ENCODE results near the gene SIAH2. TPM values are rescaled to one million over a fixed set of nuclear protein-coding genes. Genes with fewer than 3 reads are reported as not detected.

SIAH2 gene
- total RNA-seq, 6 donors from 2014 or later: 17.6 to 45.0 (median 31.7) TPM

DNA sequence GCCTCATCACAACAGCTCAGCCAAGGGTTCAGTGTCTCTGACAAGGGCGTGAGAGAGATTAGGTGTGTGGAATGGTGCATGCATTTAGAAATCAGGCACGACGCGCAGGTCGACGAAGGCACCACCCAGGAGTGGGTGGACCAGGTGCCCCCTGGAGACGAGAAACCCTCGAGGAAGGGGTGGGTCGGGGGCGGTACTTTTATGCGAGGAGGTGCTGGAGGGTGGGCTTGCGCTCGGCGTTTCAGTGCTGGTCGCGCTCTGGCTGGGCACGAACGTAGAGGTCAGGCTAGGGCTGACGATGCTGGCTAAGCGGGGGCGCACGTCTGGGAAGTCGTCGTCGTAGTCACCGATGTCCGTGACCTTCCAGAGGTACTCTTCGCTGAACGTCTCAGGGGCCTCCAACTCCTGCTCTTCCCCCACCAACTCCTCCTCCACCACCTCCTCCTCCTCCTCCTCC, 59.6 kb downstream of the SIAH2 start:
- Histone ChIP-seq H3K9me3 (no peaks in the 10 kb centered on the region), H3K4me1 (peaks cover 5 to 15% (median 11%) of the 10 kb centered on the region in 4 donors), H3K36me3 (no peaks in the 10 kb centered on the region), H3K27ac (peak overlapping the region; percentile 80 to 88 (median 86)), H3K27me3 (no peaks in the 10 kb centered on the region), H3K4me3 (peak overlapping the region; percentile 12 to 69 (median 61))
- DNase-seq: peak; percentile 27 to 85
- ATAC-seq (ENCODE audit: low FRiP score in 2 of 2): peak in 1 of 2 donors; percentile 67
- TF ChIP-seq EP300 (IDR thresholded peaks at IDR 0.05) (no peak), POLR2A (IDR thresholded peaks at IDR 0.05) (no peak), CTCF (IDR thresholded peaks at IDR 0.05) (no peak), POLR2AphosphoS5 (IDR thresholded peaks at IDR 0.05) (no peak)
- WGBS, 2 donors: 5 to 6% methylated on average over 24 to 28 of the region's 29 CpGs

DNA sequence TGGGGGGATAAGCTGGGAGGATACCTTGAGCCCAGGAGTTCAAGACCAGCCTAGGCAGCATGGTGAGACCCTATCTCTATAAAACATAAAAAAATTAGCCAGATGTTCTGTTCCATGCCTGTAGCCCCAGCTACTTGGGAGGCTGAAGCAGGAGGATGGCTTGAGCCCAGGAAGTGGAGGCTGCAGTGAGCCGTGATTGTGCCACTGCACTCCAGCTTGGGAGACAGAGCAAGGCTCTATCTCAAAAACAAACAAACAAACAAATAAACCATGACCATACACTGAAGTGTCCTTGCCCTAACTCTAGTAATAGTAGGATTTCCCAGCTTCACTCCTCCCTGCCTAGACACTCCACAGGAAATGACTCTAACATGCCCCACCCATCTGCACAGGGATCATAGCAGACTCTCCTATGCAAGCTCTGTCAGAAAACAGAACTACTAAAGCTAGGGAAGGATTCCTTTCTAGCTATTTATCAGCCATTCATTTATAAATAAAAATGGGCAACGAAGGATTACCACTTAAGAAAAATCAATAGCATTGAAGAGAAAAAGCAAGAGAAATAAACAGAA, 63.8 kb downstream of the SIAH2 start:
- peaks cover under 1 to 6% (median 4%) of the 10 kb centered on the region in 4 donors for H3K4me1 ChIP-seq
- no peaks in the 10 kb centered on the region for H3K9me3 ChIP-seq
- H3K27me3 ChIP-seq: no peaks in the 10 kb centered on the region
- no peak overlapping the region for H3K4me3 ChIP-seq
- 73 to 81% methylated on average over 2 of the region's 2 CpGs for WGBS, 2 donors
- H3K27ac ChIP-seq: no peak overlapping the region
- DNase-seq (no peak), ATAC-seq (ENCODE audit: low FRiP score in 2 of 2) (no peak)
- H3K36me3 ChIP-seq: no peaks in the 10 kb centered on the region
- TF ChIP-seq POLR2A (IDR thresholded peaks at IDR 0.05) (no peak), CTCF (IDR thresholded peaks at IDR 0.05) (no peak), POLR2AphosphoS5 (IDR thresholded peaks at IDR 0.05) (no peak), EP300 (IDR thresholded peaks at IDR 0.05) (no peak)

- no peak for DNase-seq
Observed at GRCh38 chr3:150697646-150698045, 65.3 kb downstream of the SIAH2 start.

GRCh38 chr3:150691414-150692040, 71.4 kb downstream of the SIAH2 start:
- DNase-seq (no peak), ATAC-seq (ENCODE audit: low FRiP score in 2 of 2) (no peak)
- H3K36me3 ChIP-seq: no peaks in the 10 kb centered on the region
- H3K4me1 ChIP-seq: no peaks in the 10 kb centered on the region
- H3K27me3 ChIP-seq: no peaks in the 10 kb centered on the region
- H3K9me3 ChIP-seq: peaks cover 0 to 8% (median 1%) of the 10 kb centered on the region in 4 donors
- 92 to 94% methylated on average over 2 of the region's 2 CpGs for WGBS, 2 donors
- TF ChIP-seq POLR2AphosphoS5 (IDR thresholded peaks at IDR 0.05): no peak
- TF ChIP-seq EP300 (IDR thresholded peaks at IDR 0.05): no peak
- TF ChIP-seq POLR2A (IDR thresholded peaks at IDR 0.05): no peak
- TF ChIP-seq CTCF (IDR thresholded peaks at IDR 0.05): no peak
- H3K27ac ChIP-seq: no peak overlapping the region
- no peak overlapping the region for H3K4me3 ChIP-seq

More at GRCh38 chr3:150697646-150698045, 65.3 kb downstream of the SIAH2 start:
- Histone ChIP-seq H3K27ac (no peak overlapping the region), H3K27me3 (no peaks in the 10 kb centered on the region), H3K9me3 (peaks cover 0 to 7% (median 1%) of the 10 kb centered on the region in 4 donors), H3K4me1 (no peaks in the 10 kb centered on the region), H3K4me3 (no peak overlapping the region), H3K36me3 (no peaks in the 10 kb centered on the region)
- TF ChIP-seq CTCF (IDR thresholded peaks at IDR 0.05): no peak
- no peak for TF ChIP-seq POLR2A (IDR thresholded peaks at IDR 0.05)
- no peak for TF ChIP-seq EP300 (IDR thresholded peaks at IDR 0.05)
- TF ChIP-seq POLR2AphosphoS5 (IDR thresholded peaks at IDR 0.05): no peak
- ATAC-seq (ENCODE audit: low FRiP score in 2 of 2): peak in 1 of 2 donors; percentile 28

Other genes starting within 250 kb of the SIAH2 start
- 100 to 1,000 TPM; 160 to 459 (median 303) TPM for gene SERP1, start 216.7 kb downstream of the SIAH2 start, total RNA-seq
- gene EIF2A, start 216.4 kb downstream of the SIAH2 start, total RNA-seq: 100 to 1,000 TPM in 2 of 6 donors, 10 to 100 TPM in 4; 40.1 to 202 (median 78.0) TPM
- 100 to 1,000 TPM in 2 of 6 donors, 10 to 100 TPM in 3, 1 to 10 TPM in 1; 9.4 to 120 (median 90.2) TPM for gene SELENOT, start 159.8 kb downstream of the SIAH2 start, total RNA-seq
- gene ERICH6, start 59.2 kb downstream of the SIAH2 start, total RNA-seq: 1 to 10 TPM in 1 of 6 donors, not detected in 5; 2.1 TPM
- gene MINDY4B, start 142.3 kb upstream of the SIAH2 start, total RNA-seq: not detected
- not detected for gene CLRN1, start 209.6 kb upstream of the SIAH2 start, total RNA-seq